ENCODE measurements around the gene RHOH.
A peak's percentile ranks its signal among the peaks of the same experiment; 100 is the strongest.

DNA sequence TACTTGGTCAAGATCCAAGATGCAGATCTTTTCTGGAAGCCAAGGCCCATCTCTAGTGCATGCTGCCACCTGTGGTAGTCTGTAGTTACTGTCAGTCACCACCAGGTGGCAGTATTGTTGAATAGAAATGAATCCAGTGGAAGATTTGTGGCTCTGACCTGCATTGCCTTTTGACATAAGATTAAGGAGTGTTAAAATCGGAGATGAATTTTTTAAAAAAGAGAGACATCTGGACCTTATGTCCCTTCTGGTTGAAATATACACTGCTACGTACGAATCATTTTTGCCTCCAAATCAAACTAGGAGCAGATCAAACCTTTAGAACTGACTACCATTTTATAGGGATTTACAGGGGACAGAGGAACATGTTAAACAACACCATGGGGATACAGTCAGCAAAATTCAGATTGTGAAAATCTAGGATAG is 46.9 kb upstream of the RHOH start:
- no peak for TF ChIP-seq EZH2 (IDR thresholded peaks at IDR 0.05; ENCODE audit: insufficient read depth, low read length)
- TF ChIP-seq, protein P1, sequence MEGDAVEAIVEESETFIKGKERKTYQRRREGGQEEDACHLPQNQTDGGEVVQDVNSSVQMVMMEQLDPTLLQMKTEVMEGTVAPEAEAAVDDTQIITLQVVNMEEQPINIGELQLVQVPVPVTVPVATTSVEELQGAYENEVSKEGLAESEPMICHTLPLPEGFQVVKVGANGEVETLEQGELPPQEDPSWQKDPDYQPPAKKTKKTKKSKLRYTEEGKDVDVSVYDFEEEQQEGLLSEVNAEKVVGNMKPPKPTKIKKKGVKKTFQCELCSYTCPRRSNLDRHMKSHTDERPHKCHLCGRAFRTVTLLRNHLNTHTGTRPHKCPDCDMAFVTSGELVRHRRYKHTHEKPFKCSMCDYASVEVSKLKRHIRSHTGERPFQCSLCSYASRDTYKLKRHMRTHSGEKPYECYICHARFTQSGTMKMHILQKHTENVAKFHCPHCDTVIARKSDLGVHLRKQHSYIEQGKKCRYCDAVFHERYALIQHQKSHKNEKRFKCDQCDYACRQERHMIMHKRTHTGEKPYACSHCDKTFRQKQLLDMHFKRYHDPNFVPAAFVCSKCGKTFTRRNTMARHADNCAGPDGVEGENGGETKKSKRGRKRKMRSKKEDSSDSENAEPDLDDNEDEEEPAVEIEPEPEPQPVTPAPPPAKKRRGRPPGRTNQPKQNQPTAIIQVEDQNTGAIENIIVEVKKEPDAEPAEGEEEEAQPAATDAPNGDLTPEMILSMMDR (IDR thresholded peaks at IDR 0.05; ENCODE audit: insufficient read depth, low read depth, low read length): peak; percentile 77

Measured in astrocyte (in vitro differentiated cells and primary cell).